NB4 (cell line): ENCODE results near the gene ULK3.

Experiments used
- MYC ChIP-seq: IDR thresholded peaks from 2 replicates; pipeline ENCODE4 v1.6.1; 2011; ENCODE audit warnings: low read depth, low read length
- POLR2A ChIP-seq: IDR thresholded peaks from 2 replicates; pipeline ENCODE4 v1.6.1; 2011; ENCODE audit warnings: mild to moderate bottlenecking; ENCODE audit not compliant: insufficient read length; ENCODE audit errors: extremely low read depth
- TF ChIP-seq, protein P1 (sequence below): IDR thresholded peaks from one replicate; pipeline ENCODE4 v1.5.1; 2012; ENCODE audit warnings: low read depth, low read length
- TF ChIP-seq, protein P2 (sequence below): IDR thresholded peaks from 2 replicates; pipeline ENCODE4 v1.6.1; 2011; ENCODE audit warnings: low read depth, low read length

DNA sequence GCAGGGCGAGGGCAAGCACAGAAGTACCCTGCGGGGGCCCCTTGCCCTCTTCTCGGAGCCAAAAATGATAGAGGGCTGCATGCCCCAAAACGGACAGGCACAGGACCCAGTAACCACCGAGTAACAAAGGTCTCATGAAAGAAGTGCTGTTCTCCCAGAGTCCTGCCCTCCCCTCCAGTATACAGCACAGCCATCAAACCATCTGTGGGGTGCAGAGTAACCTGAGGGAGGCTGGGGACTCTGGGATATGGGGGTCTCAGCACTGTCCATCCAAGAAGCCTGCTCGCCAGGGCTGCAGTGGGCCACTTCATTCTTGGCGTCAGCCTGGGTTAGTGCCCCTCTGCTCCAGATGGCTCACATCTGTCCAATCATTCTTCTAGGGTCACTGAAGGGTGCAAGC, 6.1 kb downstream of the ULK3 start:
- TF ChIP-seq, protein P1, sequence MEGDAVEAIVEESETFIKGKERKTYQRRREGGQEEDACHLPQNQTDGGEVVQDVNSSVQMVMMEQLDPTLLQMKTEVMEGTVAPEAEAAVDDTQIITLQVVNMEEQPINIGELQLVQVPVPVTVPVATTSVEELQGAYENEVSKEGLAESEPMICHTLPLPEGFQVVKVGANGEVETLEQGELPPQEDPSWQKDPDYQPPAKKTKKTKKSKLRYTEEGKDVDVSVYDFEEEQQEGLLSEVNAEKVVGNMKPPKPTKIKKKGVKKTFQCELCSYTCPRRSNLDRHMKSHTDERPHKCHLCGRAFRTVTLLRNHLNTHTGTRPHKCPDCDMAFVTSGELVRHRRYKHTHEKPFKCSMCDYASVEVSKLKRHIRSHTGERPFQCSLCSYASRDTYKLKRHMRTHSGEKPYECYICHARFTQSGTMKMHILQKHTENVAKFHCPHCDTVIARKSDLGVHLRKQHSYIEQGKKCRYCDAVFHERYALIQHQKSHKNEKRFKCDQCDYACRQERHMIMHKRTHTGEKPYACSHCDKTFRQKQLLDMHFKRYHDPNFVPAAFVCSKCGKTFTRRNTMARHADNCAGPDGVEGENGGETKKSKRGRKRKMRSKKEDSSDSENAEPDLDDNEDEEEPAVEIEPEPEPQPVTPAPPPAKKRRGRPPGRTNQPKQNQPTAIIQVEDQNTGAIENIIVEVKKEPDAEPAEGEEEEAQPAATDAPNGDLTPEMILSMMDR, result no peak
- TF ChIP-seq POLR2A (no peak), MYC (no peak)
- TF ChIP-seq, protein P2, sequence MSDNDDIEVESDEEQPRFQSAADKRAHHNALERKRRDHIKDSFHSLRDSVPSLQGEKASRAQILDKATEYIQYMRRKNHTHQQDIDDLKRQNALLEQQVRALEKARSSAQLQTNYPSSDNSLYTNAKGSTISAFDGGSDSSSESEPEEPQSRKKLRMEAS, result no peak
